Neuronal stem cell (in vitro differentiated cells): Measurements from ENCODE around the gene HSD11B1L.

Experiments
- DNase-seq: peaks from one replicate; pipeline ENCODE4 v3.0.0-alpha.2; 2013; ENCODE audit warnings: low spot score
- H2AFZ ChIP-seq: one replicate; pipeline ENCODE4 v1.6.1; 2013; ENCODE audit warnings: mild to moderate bottlenecking, low read length, inconsistent platforms
- H2AK5ac ChIP-seq: 2 replicates; pipeline ENCODE4 v1.6.1; 2013; ENCODE audit warnings: low read depth, mild to moderate bottlenecking, inconsistent platforms, low read length, moderate library complexity, mixed read lengths
- H2BK120ac ChIP-seq: 2 replicates; pipeline ENCODE4 v1.6.1; 2013; ENCODE audit warnings: low read depth, mild to moderate bottlenecking, inconsistent platforms, low read length, moderate library complexity, mixed read lengths
- H2BK12ac ChIP-seq: one replicate; pipeline ENCODE4 v1.6.1; 2013; ENCODE audit warnings: low read length, inconsistent platforms
- H2BK15ac ChIP-seq: 2 replicates; pipeline ENCODE4 v1.6.1; 2013; ENCODE audit warnings: mild to moderate bottlenecking, low read length, inconsistent platforms, mixed read lengths
- H2BK5ac ChIP-seq: one replicate; pipeline ENCODE4 v1.6.1; 2013; ENCODE audit warnings: inconsistent platforms, mild to moderate bottlenecking, low read length, moderate library complexity
- H3K14ac ChIP-seq: one replicate; pipeline ENCODE4 v1.6.1; 2013; ENCODE audit warnings: low read length, inconsistent platforms
- H3K18ac ChIP-seq: 2 replicates; pipeline ENCODE4 v1.6.1; 2013; ENCODE audit warnings: low read length, inconsistent platforms
- H3K23ac ChIP-seq: 2 replicates; pipeline ENCODE4 v1.6.1; 2013; ENCODE audit warnings: low read depth, mild to moderate bottlenecking, mixed read lengths, low read length, inconsistent platforms; ENCODE audit not compliant: poor library complexity
- H3K27ac ChIP-seq: replicated peaks from 3 replicates; pipeline ENCODE4 v1.5.1; 2013; ENCODE audit warnings: low read length, inconsistent platforms
- H3K27me3 ChIP-seq, 3 experiments: 2 replicates each; pipeline ENCODE4 v1.6.1; 2013; ENCODE audit warnings: low read length in 3 of 3, mild to moderate bottlenecking in 2 of 3, inconsistent platforms in 1 of 3, low read depth in 1 of 3, mixed read lengths in 1 of 3, moderate library complexity in 1 of 3; ENCODE audit not compliant: control insufficient read depth in 3 of 3, insufficient read depth in 3 of 3
- H3K36me3 ChIP-seq, 2 donors: replicated peaks in 1 of 2; 2 replicates each; pipeline ENCODE4 v1.6.1; 2013; ENCODE audit warnings: low read length in 2 of 2; ENCODE audit not compliant: control insufficient read depth in 2 of 2, insufficient read depth in 2 of 2
- H3K4ac ChIP-seq: 2 replicates; pipeline ENCODE4 v1.6.1; 2013; ENCODE audit warnings: inconsistent platforms, mild to moderate bottlenecking, low read length, moderate library complexity
- H3K4me1 ChIP-seq, 2 donors: 1 replicate in 1 of 2; 2 replicates in 1 of 2; pipeline ENCODE4 v1.6.1; 2013; ENCODE audit warnings: low read length in 2 of 2, low read depth in 1 of 2; ENCODE audit not compliant: control insufficient read depth in 2 of 2, insufficient read depth in 1 of 2
- H3K4me2 ChIP-seq: one replicate; pipeline ENCODE4 v1.6.1; 2013; ENCODE audit warnings: mild to moderate bottlenecking, low read length, inconsistent platforms; ENCODE audit not compliant: insufficient read depth, poor library complexity, severe bottlenecking
- H3K4me3 ChIP-seq, 2 donors: 2 replicates each; pipeline ENCODE4 v1.5.1; 2013; ENCODE audit warnings: low read length in 2 of 2, mild to moderate bottlenecking in 2 of 2, inconsistent platforms in 1 of 2, moderate library complexity in 1 of 2
- H3K79me1 ChIP-seq: one replicate; pipeline ENCODE4 v1.6.1; 2013; ENCODE audit warnings: low read depth, mild to moderate bottlenecking, inconsistent platforms, low read length, moderate library complexity
- H3K9ac ChIP-seq: one replicate; pipeline ENCODE4 v1.6.1; 2013; ENCODE audit warnings: mild to moderate bottlenecking, low read depth, low read length, inconsistent platforms; ENCODE audit not compliant: poor library complexity
- H3K9me3 ChIP-seq, 2 donors: replicated peaks in 1 of 2; 2 replicates each; pipeline versions ENCODE3 to v1.6.1; 2013; ENCODE audit warnings: low read length in 2 of 2, mild to moderate bottlenecking in 2 of 2, inconsistent platforms in 1 of 2, low read depth in 1 of 2, mixed read lengths in 1 of 2, moderate library complexity in 1 of 2; ENCODE audit not compliant: control insufficient read depth in 2 of 2, insufficient read depth in 1 of 2
- H4K8ac ChIP-seq: one replicate; pipeline ENCODE4 v1.6.1; 2013; ENCODE audit warnings: low read depth, mild to moderate bottlenecking, inconsistent platforms, low read length, moderate library complexity
- H4K91ac ChIP-seq: one replicate; pipeline ENCODE4 v1.6.1; 2013; ENCODE audit warnings: low read length, low read depth, mild to moderate bottlenecking, inconsistent platforms; ENCODE audit not compliant: poor library complexity
- WGBS, 2 donors: extraction: QIAGEN DNeasy Blood & Tissue Kit; methylation state at CpG; one replicate each; pipeline ENCODE4 v1.1.7; 2013; ENCODE audit warnings: missing lambda C conversion rate in 2 of 2, mixed read lengths in 1 of 2; ENCODE audit not compliant: insufficient read length in 2 of 2, insufficient replicate concordance in 1 of 2; ENCODE audit errors: extremely low coverage in 2 of 2; 5-methylcytosine and 5-hydroxymethylcytosine counted together

HSD11B1L gene

DNA sequence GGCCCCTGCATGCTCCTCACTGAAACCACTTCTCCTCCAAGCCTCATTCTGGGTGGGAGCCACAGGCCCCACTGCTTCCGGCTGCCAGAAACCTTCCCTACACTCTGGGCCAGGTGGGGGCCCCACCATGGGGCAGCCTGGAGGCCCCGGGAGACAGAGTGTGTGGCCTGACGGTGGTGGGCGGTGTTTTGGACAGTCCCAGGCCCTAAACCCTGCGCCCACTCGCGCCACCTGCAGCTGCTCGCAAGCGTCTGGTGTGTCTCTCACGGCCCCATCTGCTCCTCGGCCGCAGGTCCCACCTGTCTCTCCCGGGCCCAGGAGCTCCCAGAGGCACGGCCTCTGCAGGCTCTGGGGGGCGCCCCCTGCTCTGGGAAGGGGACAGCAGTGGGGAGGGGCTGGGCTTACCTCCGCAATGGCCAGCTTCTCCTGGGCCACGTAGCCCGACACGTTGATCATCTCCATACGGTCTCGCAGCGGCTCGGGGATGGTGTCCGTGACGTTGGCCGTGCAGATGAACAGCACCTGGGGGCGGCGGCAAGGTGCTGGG lies 14.9 kb downstream of the HSD11B1L start:
- WGBS, 2 donors = no CpG with 5 or more reads among the region's 28 CpGs
- Histone ChIP-seq H3K4ac (no peak overlapping the region), H4K91ac (no peak overlapping the region), H3K18ac (no peak overlapping the region), H3K14ac (no peak overlapping the region), H2AK5ac (no peak overlapping the region), H2BK15ac (no peak overlapping the region), H3K9me3 (peaks cover 0 to 9% of the 10 kb centered on the region in 2 donors), H3K4me3 (no peak overlapping the region), H2BK12ac (no peak overlapping the region), H3K79me1 (peaks cover 40% of the 10 kb centered on the region), H3K27me3 (no peaks in the 10 kb centered on the region), H3K23ac (no peak overlapping the region), H2AFZ (no peak overlapping the region), H3K36me3 (peaks cover 64 to 98% of the 10 kb centered on the region in 2 donors), H2BK120ac (no peak overlapping the region), H3K27ac (no peak overlapping the region), H3K9ac (no peak overlapping the region), H4K8ac (no peak overlapping the region), H3K4me2 (no peak overlapping the region), H3K4me1 (peaks cover 2 to 4% of the 10 kb centered on the region in 2 donors), H2BK5ac (no peak overlapping the region)
- no peak for DNase-seq

DNA sequence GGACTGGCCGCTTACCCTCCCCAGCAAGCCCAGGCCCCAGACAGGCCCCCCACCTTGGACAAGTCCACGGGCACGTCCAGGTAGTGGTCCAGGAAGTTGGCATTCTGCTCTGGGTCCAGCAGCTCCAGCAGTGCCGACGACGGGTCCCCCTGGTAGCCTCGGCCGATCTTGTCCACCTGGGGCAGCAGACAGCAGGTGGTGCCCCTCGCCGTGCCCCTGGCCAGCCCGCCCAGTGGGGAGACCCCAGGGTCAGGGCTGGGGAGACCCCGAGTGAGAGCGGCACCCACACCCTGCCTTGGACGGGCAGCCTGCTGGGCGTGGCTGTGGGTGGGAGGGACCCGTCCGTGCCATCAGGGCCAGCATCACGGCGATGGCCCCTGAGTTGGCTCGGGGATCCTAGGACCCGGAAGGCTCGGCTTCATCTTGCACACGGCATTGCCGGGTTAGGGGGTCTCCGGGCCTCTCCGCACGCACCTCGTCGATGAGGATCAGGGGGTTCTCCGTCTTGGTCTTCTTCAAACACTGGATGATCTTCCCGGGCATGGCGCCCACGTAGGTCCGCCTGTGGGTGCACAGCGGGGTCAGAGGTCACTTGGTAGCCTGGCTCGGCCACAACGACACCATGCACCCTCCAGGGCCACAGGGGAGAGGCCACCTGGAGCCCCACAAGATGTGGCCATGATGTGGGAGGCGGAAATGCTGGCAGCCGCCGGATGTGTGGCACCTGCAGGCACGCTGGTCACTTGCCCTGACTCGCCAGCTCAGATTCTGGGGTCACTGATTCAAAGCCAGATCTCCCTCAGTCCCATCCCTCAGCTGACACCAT lies 15.6 kb downstream of the HSD11B1L start:
- WGBS, 2 donors = no CpG with 5 or more reads among the region's 42 CpGs

DNA sequence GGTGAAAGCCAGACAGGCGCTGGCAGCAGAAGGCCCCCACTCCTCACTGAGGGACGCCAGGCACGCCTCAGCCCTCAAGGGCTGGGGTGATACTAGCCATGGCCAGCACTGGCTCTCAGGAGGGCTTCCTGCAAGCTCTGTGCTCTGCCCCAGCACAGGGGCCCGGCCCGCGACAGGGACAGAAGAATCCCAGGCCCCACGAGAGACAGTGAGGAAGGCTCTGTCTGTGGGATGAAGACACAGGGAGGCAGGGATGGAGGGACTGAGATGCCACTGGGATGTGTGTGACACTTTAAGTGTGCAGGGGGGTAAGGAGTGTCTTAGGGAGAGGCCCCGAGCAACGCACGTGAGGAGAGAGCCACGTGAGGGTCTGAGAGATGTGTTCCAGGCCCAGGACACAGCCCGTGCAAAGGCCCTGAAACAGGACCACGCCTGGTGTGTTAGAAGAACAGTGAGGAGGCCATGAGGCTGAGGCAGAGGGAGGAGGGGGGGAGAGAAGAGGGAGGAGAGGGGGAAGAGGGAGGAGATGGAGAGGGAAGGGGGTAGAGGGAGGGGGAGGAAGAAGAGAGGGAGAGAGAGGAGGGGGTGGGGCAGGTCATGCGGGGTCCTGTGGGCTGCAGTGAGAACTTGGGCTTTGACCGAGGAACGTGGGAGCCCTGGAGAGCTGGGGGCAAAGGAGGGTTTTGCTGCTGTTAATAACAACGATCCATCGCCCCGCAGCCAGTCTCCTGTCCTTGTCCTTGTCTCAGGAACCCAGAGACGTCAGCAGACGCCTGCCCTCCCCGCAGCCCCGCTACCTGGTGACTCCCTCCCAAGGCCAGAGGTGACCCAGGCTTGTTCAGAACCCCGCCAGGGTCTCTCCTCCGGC lies 16.4 kb downstream of the HSD11B1L start:
- Histone ChIP-seq H3K79me1 (peaks cover 34% of the 10 kb centered on the region), H2BK12ac (no peak overlapping the region), H3K9me3 (peaks cover 0 to 10% of the 10 kb centered on the region in 2 donors), H3K4ac (no peak overlapping the region), H3K23ac (no peak overlapping the region), H3K9ac (no peak overlapping the region), H3K27me3 (no peaks in the 10 kb centered on the region), H2BK15ac (no peak overlapping the region), H4K91ac (no peak overlapping the region), H3K18ac (no peak overlapping the region), H4K8ac (no peak overlapping the region), H3K4me1 (no peaks in the 10 kb centered on the region), H3K4me2 (no peak overlapping the region), H2BK5ac (no peak overlapping the region), H3K4me3 (no peak overlapping the region), H3K36me3 (peaks cover 63 to 89% of the 10 kb centered on the region in 2 donors), H2AK5ac (peak overlapping the region; percentile 63), H3K14ac (no peak overlapping the region), H2AFZ (no peak overlapping the region), H2BK120ac (no peak overlapping the region), H3K27ac (no peak overlapping the region)
- WGBS, 2 donors = no CpG with 5 or more reads among the region's 25 CpGs
- DNase-seq = no peak

More for the DNA sequence above, 15.6 kb downstream of the HSD11B1L start:
- peaks cover 1 to 4% of the 10 kb centered on the region in 2 donors for H3K4me1 ChIP-seq
- H4K8ac ChIP-seq = peak overlapping the region; percentile 43
- H3K4ac ChIP-seq = no peak overlapping the region
- H3K27me3 ChIP-seq = no peaks in the 10 kb centered on the region
- no peak for DNase-seq
- peak overlapping the region; percentile 80 for H3K23ac ChIP-seq
- no peak overlapping the region for H3K14ac ChIP-seq
- peaks cover 69 to 98% of the 10 kb centered on the region in 2 donors for H3K36me3 ChIP-seq
- H3K27ac ChIP-seq = no peak overlapping the region
- no peak overlapping the region for H2BK120ac ChIP-seq
- H2AFZ ChIP-seq = no peak overlapping the region
- H3K9me3 ChIP-seq = peaks cover 0 to 11% of the 10 kb centered on the region in 2 donors
- H2AK5ac ChIP-seq = no peak overlapping the region
- peaks cover 42% of the 10 kb centered on the region for H3K79me1 ChIP-seq
- H2BK5ac ChIP-seq = no peak overlapping the region
- H2BK15ac ChIP-seq = no peak overlapping the region
- no peak overlapping the region for H3K4me3 ChIP-seq
- no peak overlapping the region for H3K4me2 ChIP-seq
- H3K18ac ChIP-seq = no peak overlapping the region
- no peak overlapping the region for H4K91ac ChIP-seq
- no peak overlapping the region for H3K9ac ChIP-seq
- H2BK12ac ChIP-seq = no peak overlapping the region
